ENCODE data around the gene LDB2. TPM values are rescaled to one million over a fixed set of nuclear protein-coding genes. Genes with fewer than 3 reads are reported as not detected.

Gene LDB2
- total RNA-seq, 2 donors from 2014 or later = 11.4 to 14.5 TPM

- H3K4me1 Mint-ChIP-seq = peaks cover 25% of the 10 kb centered on the region
- no peaks in the 10 kb centered on the region for H3K9me3 Mint-ChIP-seq
- H3K36me3 Mint-ChIP-seq (ENCODE audit: low read depth) = no peaks in the 10 kb centered on the region
- TF ChIP-seq, protein P1, sequence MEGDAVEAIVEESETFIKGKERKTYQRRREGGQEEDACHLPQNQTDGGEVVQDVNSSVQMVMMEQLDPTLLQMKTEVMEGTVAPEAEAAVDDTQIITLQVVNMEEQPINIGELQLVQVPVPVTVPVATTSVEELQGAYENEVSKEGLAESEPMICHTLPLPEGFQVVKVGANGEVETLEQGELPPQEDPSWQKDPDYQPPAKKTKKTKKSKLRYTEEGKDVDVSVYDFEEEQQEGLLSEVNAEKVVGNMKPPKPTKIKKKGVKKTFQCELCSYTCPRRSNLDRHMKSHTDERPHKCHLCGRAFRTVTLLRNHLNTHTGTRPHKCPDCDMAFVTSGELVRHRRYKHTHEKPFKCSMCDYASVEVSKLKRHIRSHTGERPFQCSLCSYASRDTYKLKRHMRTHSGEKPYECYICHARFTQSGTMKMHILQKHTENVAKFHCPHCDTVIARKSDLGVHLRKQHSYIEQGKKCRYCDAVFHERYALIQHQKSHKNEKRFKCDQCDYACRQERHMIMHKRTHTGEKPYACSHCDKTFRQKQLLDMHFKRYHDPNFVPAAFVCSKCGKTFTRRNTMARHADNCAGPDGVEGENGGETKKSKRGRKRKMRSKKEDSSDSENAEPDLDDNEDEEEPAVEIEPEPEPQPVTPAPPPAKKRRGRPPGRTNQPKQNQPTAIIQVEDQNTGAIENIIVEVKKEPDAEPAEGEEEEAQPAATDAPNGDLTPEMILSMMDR (conservative IDR thresholded peaks at IDR 0.05) = no peak
- H3K36me3 ChIP-seq (ENCODE audit: control insufficient read depth, insufficient read depth, low read length) = no peaks in the 10 kb centered on the region
- 88 to 92% methylated on average over 11 to 12 of the region's 12 CpGs for WGBS, 2 experiments (ENCODE audit: insufficient coverage in 1 of 2, insufficient read length in 1 of 2)
- peaks cover 2% of the 10 kb centered on the region for H3K4me1 ChIP-seq (ENCODE audit: control insufficient read depth, insufficient read depth, low read length)
- H3K4me3 Mint-ChIP-seq = no peak overlapping the region
- DNase-seq = no peak
- H3K27ac ChIP-seq (ENCODE audit: low read depth, low read length) = no peak overlapping the region
- H3K27me3 Mint-ChIP-seq (ENCODE audit: insufficient read depth) = no peaks in the 10 kb centered on the region
- H3K4me3 ChIP-seq (ENCODE audit: low read length) = no peak overlapping the region
- H3K27me3 ChIP-seq (ENCODE audit: control insufficient read depth, insufficient read depth, low read length, poor library complexity, severe bottlenecking) = no peaks in the 10 kb centered on the region
- H3K27ac Mint-ChIP-seq = no peak overlapping the region
- H3K9ac ChIP-seq (ENCODE audit: extremely low read depth, low read length, poor library complexity, severe bottlenecking) = no peak overlapping the region
- no peaks in the 10 kb centered on the region for H3K9me3 ChIP-seq (ENCODE audit: control insufficient read depth, low read length)
These were observed 70.4 kb downstream of the LDB2 start for GRCh38 chr4:16827794-16828724.

DNA sequence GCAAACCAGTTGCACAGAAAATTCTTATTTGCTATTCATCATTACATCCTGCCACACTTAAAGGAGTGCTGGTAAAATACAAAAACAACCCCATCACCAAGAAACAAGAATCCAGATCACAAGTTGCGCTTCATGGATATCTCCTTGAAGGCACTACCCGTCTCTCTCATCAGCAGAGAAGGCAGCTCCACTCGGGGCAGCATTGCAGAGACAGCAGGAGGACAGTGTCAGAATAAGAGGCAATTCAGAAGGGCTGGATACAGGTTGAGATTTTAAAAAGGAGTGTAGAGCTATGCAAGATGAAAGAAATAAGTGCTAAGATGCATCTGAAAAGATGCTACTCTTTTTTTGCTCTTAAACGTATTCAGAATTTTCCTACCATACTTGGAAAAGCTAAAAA lies 71.4 kb downstream of the LDB2 start:
- Histone ChIP-seq H3K36me3 (ENCODE audit: control insufficient read depth, insufficient read depth, low read length) (no peaks in the 10 kb centered on the region), H3K9ac (ENCODE audit: extremely low read depth, low read length, poor library complexity, severe bottlenecking) (no peak overlapping the region), H3K4me3 (ENCODE audit: low read length) (no peak overlapping the region), H3K27ac (ENCODE audit: low read depth, low read length) (no peak overlapping the region), H3K27me3 (ENCODE audit: control insufficient read depth, insufficient read depth, low read length, poor library complexity, severe bottlenecking) (no peaks in the 10 kb centered on the region), H3K9me3 (ENCODE audit: control insufficient read depth, low read length) (no peaks in the 10 kb centered on the region), H3K4me1 (ENCODE audit: control insufficient read depth, insufficient read depth, low read length) (peaks cover 2% of the 10 kb centered on the region)
- Mint-ChIP-seq H3K4me1 (peaks cover 25% of the 10 kb centered on the region), H3K4me3 (no peak overlapping the region), H3K36me3 (ENCODE audit: low read depth) (no peaks in the 10 kb centered on the region), H3K9me3 (no peaks in the 10 kb centered on the region), H3K27me3 (ENCODE audit: insufficient read depth) (no peaks in the 10 kb centered on the region), H3K27ac (no peak overlapping the region)
- TF ChIP-seq, protein P1 (conservative IDR thresholded peaks at IDR 0.05) = no peak
- DNase-seq = peak; percentile 58
- 52 to 54% methylated on average over 4 of the region's 4 CpGs for WGBS, 2 experiments (ENCODE audit: insufficient coverage in 1 of 2, insufficient read length in 1 of 2)

GRCh38 chr4:16826406-16826910 lies 72.0 kb downstream of the LDB2 start:
- H3K36me3 Mint-ChIP-seq (ENCODE audit: low read depth) = no peaks in the 10 kb centered on the region
- H3K4me3 Mint-ChIP-seq = no peak overlapping the region
- H3K27me3 ChIP-seq (ENCODE audit: control insufficient read depth, insufficient read depth, low read length, poor library complexity, severe bottlenecking) = no peaks in the 10 kb centered on the region
- no peaks in the 10 kb centered on the region for H3K9me3 Mint-ChIP-seq
- 84% methylated on average over 3 of the region's 3 CpGs; no CpG with 5 or more reads in 1 of the 2 experiments for WGBS, 2 experiments (ENCODE audit: insufficient coverage in 1 of 2, insufficient read length in 1 of 2)
- no peak overlapping the region for H3K9ac ChIP-seq (ENCODE audit: extremely low read depth, low read length, poor library complexity, severe bottlenecking)
- H3K4me1 Mint-ChIP-seq = peaks cover 25% of the 10 kb centered on the region
- H3K4me1 ChIP-seq (ENCODE audit: control insufficient read depth, insufficient read depth, low read length) = peaks cover 2% of the 10 kb centered on the region
- H3K9me3 ChIP-seq (ENCODE audit: control insufficient read depth, low read length) = no peaks in the 10 kb centered on the region
- no peak overlapping the region for H3K27ac ChIP-seq (ENCODE audit: low read depth, low read length)
- no peak overlapping the region for H3K27ac Mint-ChIP-seq
- no peak for DNase-seq
- no peak overlapping the region for H3K4me3 ChIP-seq (ENCODE audit: low read length)
- H3K27me3 Mint-ChIP-seq (ENCODE audit: insufficient read depth) = no peaks in the 10 kb centered on the region
- no peaks in the 10 kb centered on the region for H3K36me3 ChIP-seq (ENCODE audit: control insufficient read depth, insufficient read depth, low read length)
- TF ChIP-seq, protein P1 (conservative IDR thresholded peaks at IDR 0.05) = no peak
